H7 (cell line): ENCODE measurements around the gene BAZ2B. TPM values are rescaled to one million over a fixed set of nuclear protein-coding genes. Genes with fewer than 3 reads are reported as not detected.

Experiments
- DNase-seq: peaks from one replicate; pipeline ENCODE4 v3.0.0; 2012
- H3K27me3 ChIP-seq: 2 replicates; pipeline ENCODE4 v1.6.0; 2011; ENCODE audit warnings: mild to moderate bottlenecking, low read length; ENCODE audit not compliant: control insufficient read depth, insufficient read depth
- H3K36me3 ChIP-seq: replicated peaks from 2 replicates; pipeline ENCODE4 v1.5.1; 2011; ENCODE audit warnings: low read length; ENCODE audit not compliant: control insufficient read depth, insufficient read depth
- H3K4me3 ChIP-seq: 2 replicates; pipeline ENCODE4 v1.5.1; 2011; ENCODE audit warnings: low read depth, mild to moderate bottlenecking, control low read depth, low read length, moderate library complexity; ENCODE audit not compliant: insufficient read depth
- total RNA-seq: library from RNA; depleted of rRNA; stranded (reverse); fragments of >200 nt; shearing (Covaris generic); gene quantifications from 2 replicates; pipeline ENCODE4 v1.2.3, GENCODE V29; 2014

Gene BAZ2B
- total RNA-seq, 1 experiment from 2014 or later: 16.3 TPM

GRCh38 chr2:159572459-159572858 lies 43.9 kb downstream of the BAZ2B start:
- Histone ChIP-seq H3K36me3 (no peaks in the 10 kb centered on the region), H3K27me3 (no peaks in the 10 kb centered on the region), H3K4me3 (no peak overlapping the region)
- DNase-seq: no peak

- Histone ChIP-seq H3K27me3 (no peaks in the 10 kb centered on the region), H3K4me3 (no peak overlapping the region), H3K36me3 (no peaks in the 10 kb centered on the region)
- DNase-seq: no peak
Measured at GRCh38 chr2:159571540-159572260, 44.6 kb downstream of the BAZ2B start.

GRCh38 chr2:159564081-159564480 lies 52.3 kb downstream of the BAZ2B start:
- Histone ChIP-seq H3K36me3 (no peaks in the 10 kb centered on the region), H3K4me3 (no peak overlapping the region), H3K27me3 (no peaks in the 10 kb centered on the region)
- no peak for DNase-seq

- no peak for DNase-seq
- no peak overlapping the region for H3K4me3 ChIP-seq
- no peaks in the 10 kb centered on the region for H3K36me3 ChIP-seq
- no peaks in the 10 kb centered on the region for H3K27me3 ChIP-seq
Measured at GRCh38 chr2:159562248-159562647, 54.1 kb downstream of the BAZ2B start.

- Histone ChIP-seq H3K27me3 (no peaks in the 10 kb centered on the region), H3K36me3 (no peaks in the 10 kb centered on the region), H3K4me3 (no peak overlapping the region)
- DNase-seq: no peak
Measured at GRCh38 chr2:159561786-159562185, 54.6 kb downstream of the BAZ2B start.

GRCh38 chr2:159561242-159561641 lies 55.1 kb downstream of the BAZ2B start:
- no peak overlapping the region for H3K4me3 ChIP-seq
- DNase-seq: no peak
- H3K36me3 ChIP-seq: no peaks in the 10 kb centered on the region
- H3K27me3 ChIP-seq: no peaks in the 10 kb centered on the region

GRCh38 chr2:159559034-159559433 lies 57.3 kb downstream of the BAZ2B start:
- no peak overlapping the region for H3K4me3 ChIP-seq
- H3K36me3 ChIP-seq: no peaks in the 10 kb centered on the region
- no peaks in the 10 kb centered on the region for H3K27me3 ChIP-seq
- DNase-seq: no peak

- H3K4me3 ChIP-seq: no peak overlapping the region
- DNase-seq: no peak
- H3K27me3 ChIP-seq: no peaks in the 10 kb centered on the region
- no peaks in the 10 kb centered on the region for H3K36me3 ChIP-seq
Measured at GRCh38 chr2:159558479-159558878, 57.9 kb downstream of the BAZ2B start.

- Histone ChIP-seq H3K36me3 (no peaks in the 10 kb centered on the region), H3K4me3 (no peak overlapping the region), H3K27me3 (no peaks in the 10 kb centered on the region)
- peak; percentile 6 for DNase-seq
Measured at GRCh38 chr2:159557437-159558034, 58.8 kb downstream of the BAZ2B start.

GRCh38 chr2:159555651-159556392 lies 60.5 kb downstream of the BAZ2B start:
- H3K27me3 ChIP-seq: no peaks in the 10 kb centered on the region
- no peak for DNase-seq
- no peak overlapping the region for H3K4me3 ChIP-seq
- no peaks in the 10 kb centered on the region for H3K36me3 ChIP-seq

- H3K27me3 ChIP-seq: no peaks in the 10 kb centered on the region
- H3K4me3 ChIP-seq: no peak overlapping the region
- DNase-seq: no peak
- H3K36me3 ChIP-seq: no peaks in the 10 kb centered on the region
Measured at GRCh38 chr2:159553727-159554126, 62.6 kb downstream of the BAZ2B start.

GRCh38 chr2:159551806-159552205 lies 64.5 kb downstream of the BAZ2B start:
- Histone ChIP-seq H3K4me3 (no peak overlapping the region), H3K36me3 (no peaks in the 10 kb centered on the region), H3K27me3 (no peaks in the 10 kb centered on the region)
- no peak for DNase-seq

GRCh38 chr2:159550231-159550630 lies 66.1 kb downstream of the BAZ2B start:
- no peak for DNase-seq
- no peaks in the 10 kb centered on the region for H3K27me3 ChIP-seq
- no peaks in the 10 kb centered on the region for H3K36me3 ChIP-seq
- H3K4me3 ChIP-seq: no peak overlapping the region

- no peak for DNase-seq
- Histone ChIP-seq H3K27me3 (no peaks in the 10 kb centered on the region), H3K4me3 (no peak overlapping the region), H3K36me3 (no peaks in the 10 kb centered on the region)
Measured at GRCh38 chr2:159549234-159549633, 67.1 kb downstream of the BAZ2B start.
